GM12891 (cell line): ENCODE results near the gene HOMER2.

Experiments
- POLR2A ChIP-seq: IDR thresholded peaks from 2 replicates; pipeline ENCODE4 v1.6.1; 2011; ENCODE audit warnings: low read depth, low read length, control low read depth
- POLR2AphosphoS5 ChIP-seq: IDR thresholded peaks from 2 replicates; pipeline ENCODE4 v1.6.1; 2011; ENCODE audit warnings: low read depth, low read length, control low read depth
- POU2F2 ChIP-seq: IDR thresholded peaks from 2 replicates; pipeline ENCODE4 v1.6.1; 2011; ENCODE audit warnings: low read depth, mild to moderate bottlenecking, control low read depth, low read length, moderate library complexity
- SPI1 ChIP-seq: IDR thresholded peaks from 2 replicates; pipeline ENCODE4 v1.6.1; 2011; ENCODE audit warnings: low read depth, low read length, control low read depth
- TAF1 ChIP-seq: IDR thresholded peaks from 2 replicates; pipeline ENCODE4 v1.6.1; 2011; ENCODE audit warnings: low read depth, low read length, control low read depth

DNA sequence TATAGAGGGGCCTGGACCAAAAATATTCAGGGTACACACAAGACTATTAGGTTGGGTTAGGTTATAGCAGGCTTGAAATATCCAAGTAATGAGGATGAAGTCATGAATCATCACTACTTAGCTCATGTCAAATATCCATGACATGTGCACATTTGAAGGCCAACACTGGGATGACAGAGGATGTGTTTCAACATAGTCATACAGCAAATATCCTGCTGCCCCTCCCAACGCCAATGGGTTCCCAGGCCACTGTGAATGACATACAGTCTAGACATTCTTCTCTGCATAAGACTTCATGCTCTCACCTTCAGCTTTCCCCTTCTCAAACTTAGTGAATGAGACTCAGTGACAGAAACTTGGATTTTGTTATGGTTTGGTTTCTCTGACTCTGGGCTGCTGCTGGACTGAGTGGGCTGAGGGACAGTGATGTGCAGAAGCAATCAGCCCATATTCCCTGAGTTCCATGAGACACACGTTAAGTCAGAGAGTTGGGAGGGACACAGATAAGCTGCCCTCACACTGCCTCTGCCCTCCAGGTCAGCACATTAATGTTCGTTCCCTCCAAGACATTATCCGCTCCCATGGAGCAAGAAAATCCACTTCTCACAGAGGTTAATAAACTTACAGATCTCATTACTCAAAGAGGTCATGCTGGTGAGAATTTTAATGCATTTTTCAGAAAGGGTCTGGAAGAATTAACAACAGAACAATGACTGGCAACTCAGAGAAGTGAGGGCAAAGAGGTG lies 15.4 kb downstream of the HOMER2 start:
- no peak for TF ChIP-seq POLR2A
- no peak for TF ChIP-seq POLR2AphosphoS5
- TF ChIP-seq TAF1, result no peak
- no peak for TF ChIP-seq SPI1
- no peak for TF ChIP-seq POU2F2
